Activated T-helper 1 cell treated with Interleukin-2 at 50 U/mL for 16 hours (primary cell): ENCODE data around the gene SEC16A.

ENCODE experiments used
- DNase-seq: peaks from one replicate; pipeline ENCODE4 v3.0.0-alpha.2; 2020; ENCODE audit warnings: low read depth

The SEC16A gene

DNA sequence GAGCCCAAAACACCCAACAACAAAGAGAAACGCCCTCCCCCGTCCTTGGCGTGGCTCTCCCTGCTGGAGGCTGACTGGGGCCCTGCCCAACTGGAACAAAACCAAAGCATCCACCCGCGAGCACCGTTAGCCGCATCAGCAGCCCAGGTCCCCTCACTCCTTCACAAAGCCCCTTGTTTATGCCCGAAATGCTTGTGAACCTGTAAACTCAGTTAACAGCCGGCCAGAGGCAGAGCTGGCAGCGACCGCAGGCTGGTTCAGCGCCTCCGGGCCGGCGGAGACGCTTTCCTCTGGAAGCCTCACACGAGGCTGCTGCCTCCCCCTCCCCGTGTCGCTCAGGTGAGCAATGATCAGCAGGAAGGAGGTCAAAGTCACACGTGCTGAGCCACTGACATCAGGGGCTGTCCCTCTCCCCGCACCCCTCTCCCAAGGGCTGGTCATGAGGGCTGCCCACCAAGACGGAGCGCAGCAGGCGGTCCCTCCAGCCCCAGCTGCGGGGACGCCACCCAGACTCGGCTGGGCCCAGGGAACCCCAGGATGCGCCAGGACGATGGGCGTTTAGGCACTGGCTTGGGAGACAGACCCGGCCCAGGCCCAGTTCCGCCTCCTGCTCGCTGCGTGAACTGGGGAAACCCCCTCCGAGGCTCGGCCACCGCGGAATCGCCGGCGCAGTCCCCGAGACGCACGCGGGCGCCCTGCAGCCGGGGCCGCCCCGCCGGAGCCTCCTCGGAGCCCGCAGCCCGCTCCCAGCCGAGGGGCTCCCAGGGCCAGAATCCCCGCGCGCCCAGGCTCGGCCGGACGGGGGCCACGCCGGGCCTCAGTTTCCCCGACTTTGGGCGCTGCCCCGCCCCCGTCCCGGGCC, 83.4 kb downstream of the SEC16A start:
- DNase-seq, result no peak

DNA sequence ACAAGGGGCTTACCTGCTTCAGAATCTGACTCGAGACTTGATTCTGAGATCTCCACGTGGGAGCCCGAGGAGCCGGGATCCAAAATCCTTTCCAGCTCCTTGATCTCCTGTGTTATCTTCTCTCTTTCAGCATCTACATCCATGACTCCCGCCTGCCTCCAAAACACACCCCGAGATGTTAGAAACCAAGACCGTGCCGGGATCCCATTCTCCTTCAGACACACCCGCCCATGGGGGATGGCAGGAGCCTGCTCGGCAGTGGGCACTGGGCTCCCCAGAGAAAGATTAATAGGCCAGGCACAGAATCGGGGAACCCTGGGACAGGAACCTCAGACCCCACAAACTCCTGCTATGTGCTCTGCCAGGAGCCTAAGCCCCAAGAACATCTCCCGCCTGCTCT, 84.6 kb downstream of the SEC16A start:
- DNase-seq, result no peak

DNA sequence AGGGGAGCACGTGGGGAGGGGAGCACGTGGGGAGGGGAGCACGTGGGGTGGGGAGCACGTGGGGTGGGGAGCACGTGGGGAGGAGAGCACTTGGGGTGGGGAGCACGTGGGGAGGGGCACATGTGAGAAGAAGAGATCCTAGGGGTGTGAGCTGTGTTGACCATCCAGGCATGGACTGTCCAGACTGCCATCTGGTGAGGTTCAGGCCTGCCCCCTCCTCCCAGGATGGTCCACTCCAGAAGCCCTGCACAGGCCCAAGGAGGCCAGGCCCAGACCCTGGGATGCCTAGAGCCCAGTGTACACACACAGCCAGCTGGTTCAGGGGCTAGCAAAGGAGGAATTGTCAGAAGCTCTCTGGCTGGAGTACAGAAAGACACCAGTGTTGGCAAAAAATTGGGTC, 85.2 kb downstream of the SEC16A start:
- no peak for DNase-seq

DNA sequence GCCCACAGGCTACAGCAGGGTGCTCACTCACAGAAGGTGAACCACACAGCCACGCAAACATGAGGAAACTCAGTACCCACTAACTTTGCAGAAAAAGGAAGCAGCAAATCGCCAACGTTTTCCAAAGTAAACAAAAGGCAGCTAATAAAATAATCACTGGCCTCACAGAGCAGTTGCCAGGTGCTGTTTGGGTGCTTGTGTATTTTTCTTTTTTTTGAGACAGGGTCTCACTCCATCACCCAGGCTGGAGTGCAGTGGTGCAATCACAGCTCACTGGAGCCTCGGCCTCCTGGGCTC, 86.7 kb downstream of the SEC16A start:
- DNase-seq, result no peak

DNA sequence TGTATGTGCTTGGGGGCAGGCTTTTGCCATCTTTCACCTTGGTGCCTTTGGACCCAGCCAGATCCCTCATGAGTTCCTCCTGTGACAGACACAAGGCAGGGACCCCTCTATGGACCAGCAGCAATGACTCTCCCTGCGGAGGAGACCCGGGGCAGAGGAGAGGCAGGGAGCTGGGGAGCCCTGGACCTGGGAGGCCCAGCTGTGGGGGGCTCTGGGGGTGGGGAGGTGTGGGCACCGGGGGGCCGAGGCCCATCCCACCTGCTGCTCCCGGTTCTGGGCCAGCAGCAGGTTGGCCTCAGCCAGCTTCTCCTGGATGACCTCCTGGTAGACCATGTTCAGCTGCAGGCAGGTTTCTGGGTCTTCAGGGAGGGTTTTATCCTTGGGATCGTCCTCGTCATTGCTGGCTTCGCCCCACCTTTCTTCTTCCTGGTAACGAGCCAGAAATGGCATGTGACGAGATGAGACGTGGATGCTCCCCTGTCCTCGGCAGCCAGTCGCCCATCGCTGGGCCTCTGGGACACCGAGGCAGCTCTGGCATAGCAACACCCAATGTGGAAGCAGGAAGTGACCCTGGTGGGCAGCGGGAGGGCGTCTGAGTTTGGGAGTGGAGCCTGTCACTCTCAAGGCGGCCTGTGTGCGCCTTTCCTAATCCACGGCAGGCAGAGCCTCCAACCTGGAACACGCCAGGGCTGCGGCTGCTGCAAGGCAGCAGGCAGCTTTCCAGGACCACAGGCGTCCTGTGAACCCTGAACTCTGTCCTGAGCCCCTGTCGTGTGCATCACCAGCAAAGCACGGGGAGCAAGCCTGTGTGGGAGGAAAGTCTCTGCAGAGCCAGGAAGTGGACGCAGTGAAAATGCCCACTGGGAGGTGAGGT, 87.3 kb downstream of the SEC16A start:
- DNase-seq, result no peak

DNA sequence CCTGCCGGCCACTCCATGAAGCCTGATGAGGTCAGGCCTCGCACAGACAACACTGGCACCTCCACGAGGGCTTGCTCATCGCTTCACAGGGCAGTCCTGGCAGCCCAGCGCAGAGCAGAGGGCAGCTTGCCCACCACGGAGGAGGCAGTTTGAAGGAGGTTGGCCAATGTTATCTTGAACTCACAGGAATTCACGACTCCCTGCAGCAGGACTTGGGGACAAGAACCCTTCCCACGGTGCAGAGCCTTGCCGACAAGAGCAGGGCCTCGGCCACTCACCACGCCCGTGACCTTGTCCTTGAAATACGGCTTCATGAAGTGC, 87.9 kb downstream of the SEC16A start:
- no peak for DNase-seq

DNA sequence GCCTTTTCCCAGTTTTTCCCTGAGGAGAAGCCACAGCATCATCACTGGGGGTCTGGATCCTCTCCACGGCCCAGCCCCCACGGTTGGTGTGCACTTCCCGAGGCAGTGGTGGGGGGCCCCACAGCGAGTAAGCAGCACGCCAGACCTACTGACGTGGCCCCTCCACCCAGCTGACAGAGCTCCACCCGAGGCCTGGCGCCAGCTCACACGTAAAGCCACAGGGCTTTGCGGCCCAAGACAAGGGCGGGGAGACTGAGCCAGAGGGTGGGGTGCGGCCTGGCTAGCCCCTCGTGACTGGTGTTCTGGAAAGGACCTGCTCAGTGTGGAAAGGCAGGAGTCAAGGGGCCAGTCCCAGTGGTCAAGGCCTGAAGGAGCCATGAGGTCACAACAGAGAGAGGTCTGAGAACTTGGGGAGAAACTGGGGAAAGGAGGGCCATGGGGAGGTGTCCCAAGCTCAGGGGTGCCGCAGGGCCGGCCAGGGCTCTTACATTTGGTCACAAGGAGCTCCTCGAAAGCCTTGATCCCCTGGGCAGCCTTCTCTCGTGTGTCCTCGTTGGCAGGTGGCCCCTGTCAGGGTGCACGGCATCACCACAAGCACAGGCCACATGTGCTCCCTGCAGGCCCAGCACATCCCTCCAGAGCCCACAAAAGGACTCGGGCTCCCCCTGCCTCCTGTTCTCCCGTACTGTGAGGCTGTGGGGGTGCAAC, 88.4 kb downstream of the SEC16A start:
- no peak for DNase-seq

DNA sequence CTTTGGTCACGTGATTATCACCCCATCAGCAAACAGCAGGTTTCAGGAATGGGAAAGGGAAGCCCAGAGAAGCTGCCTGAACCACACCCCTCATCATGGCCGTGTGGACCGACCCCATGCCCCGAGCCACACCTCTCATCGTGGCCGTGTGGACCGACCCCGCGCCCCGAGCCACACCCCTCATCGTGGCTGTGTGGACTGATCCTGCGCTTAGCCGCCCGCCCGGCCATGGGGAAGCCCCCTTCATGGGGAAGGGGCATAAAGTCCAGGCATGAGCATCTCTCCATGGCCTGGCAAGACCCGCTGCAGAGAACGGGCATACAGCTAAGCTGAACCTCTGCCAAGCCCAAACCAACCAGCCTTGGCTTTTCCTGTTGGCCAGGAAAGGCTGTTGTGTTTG, 89.3 kb downstream of the SEC16A start:
- no peak for DNase-seq

DNA sequence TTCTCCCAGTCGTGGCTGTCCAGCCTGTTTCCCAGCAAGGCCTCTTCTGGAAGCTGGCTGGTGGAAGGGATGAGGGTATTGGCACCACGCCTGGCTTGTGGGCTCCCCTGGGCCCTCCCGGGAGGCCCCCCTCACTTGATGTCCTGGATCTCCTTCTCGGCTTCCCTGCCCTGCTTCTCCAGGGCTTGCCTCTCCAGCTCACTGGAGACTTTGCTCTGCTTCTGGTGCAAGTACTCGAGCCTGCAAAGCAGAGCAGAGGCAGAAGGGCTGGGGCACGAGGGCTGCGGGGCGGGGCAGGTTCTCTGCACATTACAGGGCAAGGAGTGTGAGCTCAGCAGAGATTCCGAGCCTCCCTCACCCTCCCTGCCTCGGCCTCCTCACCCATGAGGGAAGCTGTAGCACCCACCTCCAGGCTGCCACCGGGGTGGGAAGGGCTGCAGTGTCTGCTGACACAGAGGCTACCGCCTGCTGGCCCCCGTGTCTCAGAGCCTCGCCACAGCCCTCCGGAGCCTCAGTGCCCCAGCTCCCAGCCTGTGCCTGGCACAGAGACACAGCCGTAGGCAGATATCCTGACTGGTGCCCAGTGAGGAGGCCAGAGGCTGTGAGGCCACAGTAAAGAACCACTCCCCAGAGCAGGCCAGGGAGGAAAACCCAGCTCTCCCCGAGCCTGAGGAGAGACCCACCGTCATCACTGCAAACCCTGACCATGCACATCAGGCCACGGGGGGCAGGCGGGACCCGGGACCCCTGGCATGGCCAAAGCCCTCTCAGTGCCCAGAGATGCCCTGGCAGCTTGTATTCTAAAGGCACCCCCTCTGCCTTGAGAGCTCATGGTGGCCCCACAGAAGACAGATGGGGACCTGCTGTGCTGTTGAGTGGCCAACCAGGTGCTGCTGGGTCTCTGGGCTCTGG, 90.0 kb downstream of the SEC16A start:
- no peak for DNase-seq

DNA sequence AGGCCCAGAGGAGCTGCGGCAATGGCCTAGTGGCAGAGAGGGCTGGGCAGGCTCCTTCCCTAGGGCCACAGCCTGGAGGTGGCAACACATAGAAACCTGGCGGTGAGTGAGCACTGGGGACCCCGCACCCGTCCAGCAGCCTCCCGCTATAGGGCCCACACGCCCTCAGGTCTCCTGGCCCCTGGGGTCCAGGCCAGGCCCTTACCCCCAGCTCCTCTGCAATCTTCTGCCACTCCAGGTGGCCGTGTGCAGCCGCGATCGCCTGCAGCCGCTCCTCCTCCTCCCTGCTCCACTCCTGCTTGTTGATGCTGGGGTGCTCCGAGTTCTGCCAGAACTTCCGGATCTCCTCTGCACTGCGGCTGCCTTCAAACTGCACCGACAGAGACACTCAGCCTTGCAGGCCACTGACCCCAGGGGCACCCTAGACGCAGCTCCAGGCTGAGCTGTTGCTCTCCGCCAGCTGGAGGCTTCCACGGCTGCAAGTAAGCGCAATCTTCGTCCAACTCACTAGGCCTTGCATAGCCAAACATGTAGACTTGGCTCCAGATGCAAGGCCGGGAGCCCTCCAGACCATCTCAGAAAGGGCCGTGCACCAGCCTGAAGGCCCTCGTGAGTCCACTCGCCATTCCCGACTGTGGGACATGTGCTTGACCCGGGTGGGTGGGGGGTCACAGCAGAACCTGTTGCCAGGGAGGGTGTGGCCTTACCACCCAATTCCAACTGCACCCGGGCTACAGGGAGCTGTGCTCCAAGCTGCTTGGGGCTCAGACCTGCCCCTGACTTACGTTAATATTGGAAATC, 90.9 kb downstream of the SEC16A start:
- DNase-seq, result no peak
